Measurements from ENCODE around the gene CCT3.

- TF ChIP-seq CTCF (IDR thresholded peaks at IDR 0.05) (no peak), POLR2A (IDR thresholded peaks at IDR 0.05) (no peak)
These were observed 29.5 kb upstream of the CCT3 start for GRCh38 chr1:156367383-156368156.

Measured in adrenal gland (tissue), 5 donors.